Measurements from ENCODE around the gene PRKAG2.

GRCh38 chr7:151801291-151801690, 75.6 kb downstream of the PRKAG2 start:
- TF ChIP-seq CTCF (IDR thresholded peaks at IDR 0.05), result no peak
- TF ChIP-seq POLR2A (IDR thresholded peaks at IDR 0.05), result no peak
